Epithelial cell of prostate (primary cell): Measurements from ENCODE around the gene BAIAP3.

Experiments used
- DNase-seq: peaks from one replicate; pipeline ENCODE4 v3.0.0-alpha.2; 2011; ENCODE audit warnings: low read depth, low spot score
- H3K27ac ChIP-seq: fragments of 450-650 bp; 2 replicates; pipeline ENCODE4 v1.5.1; 2017; ENCODE audit warnings: mild to moderate bottlenecking

The BAIAP3 gene

DNA sequence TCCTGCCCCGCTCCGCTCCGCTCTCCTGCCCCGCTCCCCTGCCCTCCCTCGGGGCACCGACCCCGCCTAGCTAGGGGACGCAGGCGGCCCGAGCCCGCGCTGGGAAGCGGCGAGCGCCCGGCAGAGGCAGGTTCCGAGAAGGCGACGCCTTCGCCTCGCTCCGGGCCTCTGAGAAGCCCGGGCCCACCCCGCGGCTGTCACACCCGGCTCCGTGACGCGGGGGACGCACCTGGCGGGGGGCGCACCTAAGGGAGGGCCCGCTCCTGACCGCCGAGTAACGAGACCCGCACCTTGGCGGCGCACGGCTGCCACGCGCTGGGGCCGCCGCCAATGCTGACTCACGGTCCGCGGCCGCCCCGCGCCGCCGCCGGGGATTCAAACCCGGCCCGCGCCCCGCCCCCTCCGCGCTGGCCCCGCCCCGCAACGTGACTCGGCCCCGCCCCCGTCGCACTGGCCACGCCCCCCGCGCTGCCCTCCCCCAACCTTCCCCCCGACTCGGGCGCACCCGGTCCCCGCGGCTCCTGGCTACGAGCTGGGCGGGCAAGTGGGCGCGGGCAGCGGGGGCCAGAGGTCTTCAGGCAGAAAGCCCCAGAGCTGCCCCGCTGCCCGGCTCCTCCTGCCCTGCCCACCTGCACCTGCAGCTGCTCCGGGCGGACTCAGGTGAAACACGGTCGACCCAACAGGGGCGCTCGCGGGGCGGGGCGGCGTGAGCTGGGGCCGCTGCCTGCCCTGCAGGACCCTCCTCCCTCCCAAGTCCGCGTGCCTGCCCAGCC is 46.0 kb downstream of the BAIAP3 start:
- H3K27ac ChIP-seq: peak overlapping the region; percentile 56
- no peak for DNase-seq

DNA sequence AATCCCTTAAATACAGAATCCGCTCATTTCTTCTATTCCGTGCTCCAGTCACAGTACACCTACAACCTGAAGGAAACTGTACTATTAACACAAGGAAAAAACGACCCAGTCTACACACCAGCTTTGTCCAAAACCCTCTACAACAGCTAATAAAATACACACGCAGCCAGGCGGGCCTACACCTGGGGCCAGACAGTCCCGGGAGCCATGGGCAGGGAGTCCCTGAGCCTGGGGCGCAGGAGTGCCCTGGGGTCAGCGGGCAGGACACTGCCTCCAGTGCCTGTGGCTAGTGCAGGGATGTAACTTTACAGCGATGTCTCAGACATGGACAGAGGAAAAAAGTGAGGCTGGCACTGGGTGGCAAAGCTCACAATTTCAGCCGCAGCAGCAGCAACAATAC is 46.8 kb downstream of the BAIAP3 start:
- no peak overlapping the region for H3K27ac ChIP-seq
- no peak for DNase-seq

DNA sequence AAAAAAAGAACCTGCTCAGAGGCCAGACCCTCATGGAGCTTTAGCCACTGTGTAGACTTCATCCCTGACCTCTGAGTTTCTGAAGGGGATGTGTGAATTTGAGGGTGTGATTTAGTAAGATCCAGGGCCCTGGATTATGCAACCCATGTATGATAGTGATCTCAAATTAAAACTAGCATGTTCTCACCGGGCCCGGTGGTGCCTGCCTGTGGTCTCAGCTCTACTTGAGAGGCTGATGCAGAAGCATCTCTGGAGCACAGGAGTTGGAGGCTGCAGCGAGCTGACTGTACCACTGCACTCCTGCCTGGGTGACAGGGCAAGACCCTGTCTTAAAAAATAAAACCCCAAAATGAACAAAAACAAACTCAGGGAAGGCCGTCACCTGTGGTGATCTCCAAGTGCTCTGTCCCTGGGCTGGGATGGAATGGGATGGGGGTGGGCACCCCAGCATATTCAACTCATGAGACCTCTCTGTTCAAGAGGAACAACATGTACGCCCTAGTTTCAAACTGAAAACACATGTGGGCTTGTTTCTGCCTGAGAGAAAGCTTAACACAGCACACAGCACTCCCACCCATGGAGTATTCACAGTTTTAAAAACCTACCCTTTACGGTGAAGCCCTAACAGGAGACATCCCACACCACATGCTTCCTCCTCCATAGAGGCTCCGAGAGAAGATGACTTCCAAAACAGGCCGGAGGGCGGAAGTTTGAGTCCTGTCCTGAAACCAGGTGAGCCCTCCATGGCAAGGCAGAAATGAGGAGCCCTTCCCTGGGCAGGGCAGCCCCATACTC is 48.4 kb downstream of the BAIAP3 start:
- DNase-seq: no peak
- no peak overlapping the region for H3K27ac ChIP-seq

DNA sequence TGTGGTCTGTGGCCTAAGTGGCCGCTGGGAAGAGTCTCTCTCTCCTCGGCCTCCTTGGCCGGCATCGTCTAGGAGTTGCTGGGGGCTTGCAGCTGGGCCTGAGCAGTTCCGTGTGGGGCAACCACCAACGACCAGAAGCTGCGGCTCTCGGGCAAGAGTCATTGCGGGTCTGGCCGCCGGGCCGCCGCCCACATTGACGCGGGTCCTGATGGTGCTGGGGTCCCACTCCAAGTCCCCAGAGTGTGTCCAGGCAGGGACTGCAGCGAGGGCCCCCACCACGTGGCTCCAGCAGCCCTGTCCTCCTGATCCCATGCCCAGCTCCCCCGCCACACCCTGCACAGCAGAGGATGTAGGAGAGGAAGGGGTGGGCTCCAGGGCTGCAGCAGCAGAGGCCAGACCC is 50.1 kb downstream of the BAIAP3 start:
- DNase-seq: no peak
- no peak overlapping the region for H3K27ac ChIP-seq

DNA sequence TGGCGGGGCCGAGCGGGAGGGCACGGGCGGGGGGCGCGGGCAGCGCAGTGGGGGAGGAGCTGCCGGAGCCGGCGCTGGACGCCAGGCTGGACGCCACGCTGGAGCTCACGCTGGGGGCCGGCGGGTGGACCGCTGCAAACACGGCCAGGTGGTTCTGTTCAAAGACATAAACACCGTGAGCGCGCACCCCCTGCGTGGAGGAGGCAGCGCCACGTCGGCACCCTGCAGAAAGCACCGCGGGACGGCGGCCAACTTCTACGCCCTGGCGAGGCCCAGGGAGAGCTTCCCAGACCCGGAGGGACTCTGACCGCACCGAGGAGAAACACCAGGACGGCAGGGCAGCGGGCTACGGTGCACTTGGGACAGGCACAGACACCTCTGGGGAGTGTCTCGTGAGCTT is 51.8 kb downstream of the BAIAP3 start:
- DNase-seq: no peak
- no peak overlapping the region for H3K27ac ChIP-seq

DNA sequence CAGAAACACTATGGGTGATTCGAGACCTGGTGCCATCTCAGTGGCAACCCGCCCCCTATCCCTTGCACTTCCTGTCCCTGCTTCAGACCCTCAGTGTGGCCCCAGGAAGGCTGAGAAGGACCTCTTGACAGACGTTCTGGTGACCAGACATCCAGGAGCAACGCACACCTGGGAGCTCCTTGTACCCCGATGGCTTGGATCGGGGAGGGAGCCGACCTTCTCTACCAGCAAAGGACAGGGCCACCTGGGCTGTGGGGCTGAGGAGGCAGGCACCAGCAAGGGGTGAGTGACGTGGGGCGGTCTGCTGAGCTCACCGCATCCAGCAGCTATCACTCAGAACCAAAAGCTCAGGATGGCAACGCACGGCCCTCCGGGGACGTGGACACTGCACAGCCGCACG is 53.9 kb downstream of the BAIAP3 start:
- DNase-seq: no peak

DNA sequence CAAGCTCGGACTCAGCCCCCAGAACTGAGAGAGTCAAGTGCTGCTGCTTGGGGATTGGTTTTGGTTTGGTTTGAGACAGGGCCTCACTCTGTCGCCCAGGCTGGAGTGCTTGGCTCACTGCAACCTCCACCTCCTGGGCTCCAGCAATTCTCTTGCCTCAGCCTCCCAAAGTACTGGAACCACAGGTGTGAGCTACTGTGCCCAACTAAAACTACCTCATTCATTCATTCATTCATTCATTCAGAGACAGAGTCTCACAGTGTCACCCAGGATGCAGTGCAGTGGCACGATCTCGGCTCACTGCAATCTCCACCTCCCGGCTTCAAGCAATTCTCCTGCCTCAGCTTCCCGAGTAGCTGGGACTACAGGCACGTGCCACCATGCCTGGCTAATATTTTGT is 56.3 kb downstream of the BAIAP3 start:
- no peak for DNase-seq
- H3K27ac ChIP-seq: no peak overlapping the region

More for the DNA sequence above, 53.9 kb downstream of the BAIAP3 start:
- no peak overlapping the region for H3K27ac ChIP-seq

DNA sequence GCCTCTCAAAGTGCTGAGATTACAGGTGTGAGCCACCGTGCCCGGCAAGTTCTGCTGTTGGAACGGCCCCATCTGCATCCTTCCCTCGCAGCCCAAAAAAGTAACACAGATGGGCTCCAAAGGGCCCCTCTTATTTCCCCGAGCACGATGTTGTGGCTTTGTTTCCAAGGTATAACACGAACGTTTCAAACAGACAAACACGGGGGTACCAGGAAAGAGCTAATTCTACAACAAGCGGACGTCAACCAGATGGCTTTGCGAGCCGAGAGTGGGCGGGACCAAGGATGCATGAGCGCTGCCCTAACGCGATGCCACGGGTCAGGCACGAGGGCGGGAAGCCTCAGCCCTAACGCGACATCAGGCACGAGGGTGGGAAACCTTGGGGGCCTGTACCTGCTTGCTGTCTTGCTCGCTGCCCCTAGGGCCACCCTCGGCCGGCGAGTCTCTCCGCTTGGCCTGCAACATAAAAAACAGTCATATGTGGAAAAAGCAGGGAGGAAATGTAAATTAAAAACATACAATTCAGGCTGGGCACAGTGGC is 56.9 kb downstream of the BAIAP3 start:
- no peak overlapping the region for H3K27ac ChIP-seq
- DNase-seq: no peak

DNA sequence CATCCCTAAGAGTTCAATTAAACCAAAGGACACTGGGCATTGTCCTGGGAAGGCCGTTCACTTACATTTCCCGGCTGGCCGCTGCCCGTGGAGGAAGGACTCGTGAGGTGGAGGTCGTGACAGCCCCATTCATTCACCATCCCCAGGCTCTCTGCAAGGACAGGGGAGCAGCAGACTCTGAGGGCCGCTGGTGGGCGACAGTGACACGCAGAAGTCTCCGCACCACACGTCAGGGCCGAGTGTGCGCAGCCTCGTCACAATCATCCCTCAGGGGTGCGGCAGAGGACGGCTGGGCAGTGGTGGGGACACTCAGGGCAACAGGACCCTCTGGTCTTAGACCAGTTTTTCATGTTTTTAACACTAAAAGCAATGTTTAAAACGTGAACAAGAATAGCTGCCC is 59.4 kb downstream of the BAIAP3 start:
- no peak overlapping the region for H3K27ac ChIP-seq
- no peak for DNase-seq

DNA sequence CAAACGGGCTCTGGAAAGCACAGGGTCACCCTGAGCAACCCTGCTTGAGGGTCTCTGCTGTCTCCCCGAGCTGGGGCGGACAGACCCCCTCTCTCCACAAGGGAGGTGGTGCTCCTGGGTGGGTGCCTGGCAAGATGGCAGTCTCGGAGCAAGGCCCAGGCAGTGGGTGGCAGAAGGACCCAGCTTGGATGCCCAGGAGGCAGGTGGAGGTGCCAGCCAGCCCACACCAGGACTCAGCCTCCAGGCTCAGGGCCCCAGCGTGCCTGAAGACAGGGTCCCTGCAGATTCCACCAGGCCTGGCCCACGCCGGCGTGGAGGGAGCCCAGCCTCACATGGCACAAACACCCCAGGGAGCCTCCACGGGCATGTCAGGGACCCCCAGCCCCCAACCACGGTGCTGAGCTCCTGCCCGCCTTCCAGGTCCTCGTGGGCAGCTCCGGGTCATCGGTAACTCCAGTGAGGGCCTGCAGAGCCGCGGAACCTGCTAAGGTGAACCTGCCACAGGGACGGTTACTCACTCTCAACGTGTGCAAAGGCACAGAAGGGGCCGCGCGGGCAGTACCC is 60.2 kb downstream of the BAIAP3 start:
- DNase-seq: no peak
- no peak overlapping the region for H3K27ac ChIP-seq

DNA sequence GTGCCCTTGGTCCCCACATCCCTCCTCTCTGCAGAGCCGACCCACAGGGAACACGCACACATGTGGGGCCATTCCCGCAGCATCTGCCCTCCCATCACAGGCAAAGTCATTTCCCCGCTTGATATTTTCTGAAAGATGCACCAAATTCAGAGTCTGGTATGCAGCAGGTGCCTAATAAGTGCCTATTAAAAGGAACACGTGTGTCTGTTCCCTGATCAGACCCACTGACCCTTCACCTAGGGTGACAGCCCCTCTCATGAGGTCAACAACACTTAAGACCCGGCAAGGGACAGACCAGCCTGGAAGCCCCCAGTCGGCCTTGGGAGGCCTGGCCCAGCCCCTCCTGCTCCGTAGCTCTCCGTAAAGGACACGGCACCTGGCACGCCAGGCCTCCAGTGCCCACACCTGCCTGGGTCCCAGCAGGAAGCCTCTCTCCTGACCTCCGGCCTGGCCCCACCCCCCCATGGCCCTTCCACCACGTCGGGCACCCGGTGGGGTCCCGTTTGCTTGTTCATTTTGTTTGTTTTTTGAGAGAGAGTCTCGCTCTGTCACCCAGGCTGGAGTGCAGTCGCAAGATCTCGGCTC is 61.0 kb downstream of the BAIAP3 start:
- H3K27ac ChIP-seq: no peak overlapping the region
- DNase-seq: no peak

DNA sequence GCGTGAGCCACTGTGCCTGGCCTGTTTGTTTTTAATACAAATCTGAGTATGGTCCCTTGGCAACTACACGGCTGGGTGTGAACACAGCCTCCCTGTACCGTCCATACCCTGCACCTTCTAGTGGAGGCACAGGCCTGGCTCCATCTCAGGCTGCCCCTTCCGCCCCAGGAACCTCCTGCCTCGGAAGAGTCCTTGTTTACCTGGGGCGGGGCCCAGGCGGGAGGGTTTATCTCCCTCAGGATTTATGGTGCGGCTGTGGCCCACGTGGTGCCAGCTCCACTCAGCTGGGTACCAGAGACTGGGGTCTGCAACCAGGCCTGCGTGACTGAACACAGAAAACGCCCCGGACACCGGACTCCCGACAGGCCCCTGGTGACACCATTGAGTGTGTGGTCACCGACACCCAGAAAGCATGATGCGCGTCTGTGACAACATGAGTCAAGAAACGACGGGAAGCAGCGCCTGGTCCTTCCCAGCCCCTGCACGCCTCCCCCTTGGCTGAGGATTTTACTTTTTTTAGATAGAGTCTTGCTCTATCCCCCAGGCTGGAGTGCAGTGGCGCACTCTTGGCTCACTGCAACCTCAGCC is 62.1 kb downstream of the BAIAP3 start:
- DNase-seq: no peak

DNA sequence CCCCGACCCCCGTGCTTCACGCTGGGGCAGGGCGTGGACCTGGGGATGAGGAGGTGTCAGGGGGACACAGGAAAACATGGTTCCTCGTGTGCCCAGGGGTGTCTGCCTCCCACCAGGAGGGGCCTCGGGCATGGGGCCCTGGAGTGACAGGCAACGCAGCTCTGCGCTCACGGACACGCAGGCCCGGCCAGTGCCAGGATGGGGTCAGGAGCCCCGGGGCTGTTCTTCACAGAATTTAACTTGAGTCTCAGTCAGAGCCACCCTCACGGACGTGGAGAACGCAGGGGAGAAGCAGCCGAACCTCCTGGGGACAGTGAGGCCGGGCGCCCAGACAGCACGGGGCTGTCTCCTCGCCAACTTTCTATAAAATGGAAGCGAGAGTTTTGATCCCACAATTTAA is 64.3 kb downstream of the BAIAP3 start:
- no peak for DNase-seq
- H3K27ac ChIP-seq: no peak overlapping the region

More for the DNA sequence above, 62.1 kb downstream of the BAIAP3 start:
- no peak overlapping the region for H3K27ac ChIP-seq

DNA sequence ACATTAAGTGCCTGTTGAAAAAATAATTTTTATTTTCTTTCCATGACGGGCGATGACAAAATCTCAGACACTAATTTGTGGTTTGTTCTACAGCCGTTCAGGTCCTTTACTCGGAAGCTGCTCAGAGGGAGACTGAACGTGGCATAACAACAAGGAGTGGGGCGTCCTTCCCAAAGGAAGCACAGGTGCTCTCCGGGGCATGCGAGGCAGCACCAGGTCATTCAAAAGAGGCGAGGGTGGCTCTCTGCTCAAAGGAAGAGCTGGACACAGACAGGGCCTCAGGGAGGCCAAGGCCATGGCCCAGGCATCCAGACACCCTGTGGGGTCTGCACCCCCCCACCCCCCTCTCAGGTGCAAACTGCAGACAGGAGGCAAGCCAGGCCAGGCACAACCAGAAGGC is 64.9 kb downstream of the BAIAP3 start:
- DNase-seq: no peak
- H3K27ac ChIP-seq: no peak overlapping the region
